H9 (cell line): ENCODE measurements around the gene ATAD3B. TPM values are rescaled to one million over a fixed set of nuclear protein-coding genes. Genes with fewer than 3 reads are reported as not detected.

ENCODE experiments used
- DNase-seq: peaks from one replicate; pipeline ENCODE4 v3.0.0-alpha.2; 2017
- H2AFZ ChIP-seq: one replicate; pipeline ENCODE4 v1.6.1; 2013; ENCODE audit warnings: mild to moderate bottlenecking, low read length, control low read depth, moderate library complexity
- H2AK5ac ChIP-seq: 2 replicates; pipeline ENCODE4 v1.6.1; 2013; ENCODE audit warnings: low read length, control low read depth, mixed read lengths; ENCODE audit not compliant: insufficient read length
- H2BK120ac ChIP-seq: one replicate; pipeline ENCODE4 v1.6.1; 2013; ENCODE audit warnings: low read depth, mild to moderate bottlenecking, low read length, control low read depth, inconsistent platforms; ENCODE audit not compliant: poor library complexity, severe bottlenecking
- H2BK12ac ChIP-seq: 2 replicates; pipeline ENCODE4 v1.6.1; 2013; ENCODE audit warnings: low read length, control low read depth, mixed read lengths, low read depth; ENCODE audit not compliant: insufficient read length
- H2BK15ac ChIP-seq: 2 replicates; pipeline ENCODE4 v1.6.1; 2013; ENCODE audit warnings: low read depth, low read length, control low read depth
- H2BK20ac ChIP-seq: one replicate; pipeline ENCODE4 v1.6.1; 2013; ENCODE audit warnings: low read depth, mild to moderate bottlenecking, low read length, control low read depth, inconsistent platforms; ENCODE audit not compliant: poor library complexity, severe bottlenecking
- H2BK5ac ChIP-seq: 2 replicates; pipeline ENCODE4 v1.6.1; 2013; ENCODE audit warnings: low read length, control low read depth, mixed read lengths; ENCODE audit not compliant: insufficient read length
- H3K14ac ChIP-seq: 2 replicates; pipeline ENCODE4 v1.6.1; 2013; ENCODE audit warnings: low read length, control low read depth; ENCODE audit not compliant: insufficient read depth
- H3K18ac ChIP-seq: 2 replicates; pipeline ENCODE4 v1.6.1; 2013; ENCODE audit warnings: low read depth, mild to moderate bottlenecking, mixed read lengths, low read length, control low read depth; ENCODE audit not compliant: insufficient read length
- H3K23ac ChIP-seq: 2 replicates; pipeline ENCODE4 v1.6.1; 2013; ENCODE audit warnings: low read length, control low read depth, mixed read lengths, low read depth; ENCODE audit not compliant: insufficient read length
- H3K23me2 ChIP-seq: 2 replicates; pipeline ENCODE4 v1.6.1; 2013; ENCODE audit warnings: low read depth, mild to moderate bottlenecking, mixed read lengths, low read length, control low read depth; ENCODE audit not compliant: insufficient read length, poor library complexity, severe bottlenecking
- H3K27ac ChIP-seq: 2 replicates; pipeline ENCODE4 v1.5.1; 2013; ENCODE audit warnings: low read length, control low read depth, mixed read lengths, low read depth; ENCODE audit not compliant: insufficient read length
- H3K27me3 ChIP-seq: 2 replicates; pipeline ENCODE4 v1.6.1; 2013; ENCODE audit warnings: low read length, control low read depth, inconsistent platforms; ENCODE audit not compliant: insufficient read depth
- H3K4ac ChIP-seq: 2 replicates; pipeline ENCODE4 v1.6.1; 2013; ENCODE audit warnings: low read depth, mild to moderate bottlenecking, control low read depth, inconsistent platforms, low read length, moderate library complexity
- H3K4me1 ChIP-seq: 2 replicates; pipeline ENCODE4 v1.6.1; 2013; ENCODE audit warnings: low read length, control low read depth, inconsistent platforms; ENCODE audit not compliant: insufficient read depth
- H3K4me2 ChIP-seq: 2 replicates; pipeline ENCODE4 v1.6.1; 2013; ENCODE audit warnings: low read length, control low read depth, mixed read lengths; ENCODE audit not compliant: insufficient read length, insufficient read depth
- H3K56ac ChIP-seq: 2 replicates; pipeline ENCODE4 v1.6.1; 2013; ENCODE audit warnings: low read depth, mild to moderate bottlenecking, mixed read lengths, low read length, control low read depth; ENCODE audit not compliant: insufficient read length
- H3K79me1 ChIP-seq: 2 replicates; pipeline ENCODE4 v1.6.1; 2013; ENCODE audit warnings: low read depth, mild to moderate bottlenecking, moderate library complexity, low read length, control low read depth, inconsistent platforms; ENCODE audit not compliant: insufficient read depth, poor library complexity, severe bottlenecking
- H3K79me2 ChIP-seq: 2 replicates; pipeline ENCODE4 v1.6.1; 2013; ENCODE audit warnings: low read length, control low read depth, inconsistent platforms; ENCODE audit not compliant: insufficient read depth
- H3K9ac ChIP-seq: 2 replicates; pipeline ENCODE4 v1.6.1; 2013; ENCODE audit warnings: low read length, control low read depth, mixed read lengths; ENCODE audit not compliant: insufficient read length; ENCODE audit errors: extremely low read depth
- H3K9me3 ChIP-seq: one replicate; pipeline ENCODE4 v1.6.1; 2013; ENCODE audit warnings: low read depth, low read length, inconsistent platforms; ENCODE audit not compliant: control insufficient read depth
- H3T11ph ChIP-seq: one replicate; pipeline ENCODE4 v1.6.1; 2013; ENCODE audit warnings: mild to moderate bottlenecking, low read length, control low read depth, inconsistent platforms
- H4K20me1 ChIP-seq: one replicate; pipeline ENCODE4 v1.6.1; 2013; ENCODE audit not compliant: control insufficient read depth, insufficient read length, insufficient read depth
- H4K5ac ChIP-seq: 2 replicates; pipeline ENCODE4 v1.6.1; 2013; ENCODE audit warnings: low read depth, mild to moderate bottlenecking, mixed read lengths, low read length, control low read depth; ENCODE audit not compliant: insufficient read length
- H4K8ac ChIP-seq: replicated peaks from 2 replicates; pipeline ENCODE4 v1.6.1; 2013; ENCODE audit warnings: low read length, control low read depth, mixed read lengths, low read depth; ENCODE audit not compliant: insufficient read length
- H4K91ac ChIP-seq: 2 replicates; pipeline ENCODE4 v1.6.1; 2013; ENCODE audit warnings: low read depth, mild to moderate bottlenecking, moderate library complexity, mixed read lengths, low read length, control low read depth; ENCODE audit not compliant: insufficient read length
- H3K27ac Mint-ChIP-seq, 3 experiments: 2 replicates in 2 of 3; 3 replicates in 1 of 3; pipeline ENCODE4 v1.8.0; 2020 to 2021; ENCODE audit warnings: mixed read lengths in 3 of 3, mild to moderate bottlenecking in 1 of 3, moderate library complexity in 1 of 3
- H3K27me3 Mint-ChIP-seq: 2 replicates; pipeline ENCODE4 v1.8.0; 2021; ENCODE audit warnings: low read depth, mild to moderate bottlenecking, moderate library complexity, mixed read lengths
- H3K36me3 Mint-ChIP-seq, 3 experiments: 2 replicates in 2 of 3; 3 replicates in 1 of 3; pipeline ENCODE4 v1.8.0; 2020 to 2021; ENCODE audit warnings: low read depth in 3 of 3, mixed read lengths in 3 of 3; ENCODE audit not compliant: insufficient read depth in 1 of 3
- H3K4me1 Mint-ChIP-seq, 2 experiments: 2 replicates each; pipeline ENCODE4 v1.8.0; 2020; ENCODE audit warnings: mixed read lengths in 2 of 2
- H3K4me3 Mint-ChIP-seq, 2 experiments: 2 replicates in 1 of 2; 3 replicates in 1 of 2; pipeline ENCODE4 v1.8.0; 2020 to 2021; ENCODE audit warnings: mild to moderate bottlenecking in 2 of 2, mixed read lengths in 2 of 2, moderate library complexity in 1 of 2
- H3K9me3 Mint-ChIP-seq, 2 experiments: 2 replicates in 1 of 2; 3 replicates in 1 of 2; pipeline ENCODE4 v1.8.0; 2020; ENCODE audit warnings: mild to moderate bottlenecking in 2 of 2, mixed read lengths in 2 of 2, moderate library complexity in 1 of 2
- WGBS: extraction: QIAGEN DNeasy Blood & Tissue Kit; methylation state at CpG from one replicate; pipeline ENCODE4 v1.1.7; 2013; ENCODE audit warnings: missing lambda C conversion rate, low lambda C conversion rate, mixed read lengths; ENCODE audit not compliant: insufficient read length; ENCODE audit errors: extremely low coverage; 5-methylcytosine and 5-hydroxymethylcytosine counted together
- total RNA-seq: library from RNA; stranded (reverse); gene quantifications from 2 replicates; pipeline ENCODE4 v1.2.1, GENCODE V29; 2021
- TF ChIP-seq, protein P1 (sequence below): fragments of 200-600 bp; sonication (generic); conservative IDR thresholded peaks from 3 replicates; pipeline ENCODE4 v1.8.0; 2021; ENCODE audit warnings: antibody characterized with exemption, mild to moderate bottlenecking

Gene ATAD3B
- total RNA-seq, 1 experiment from 2014 or later, result 78.6 TPM

DNA sequence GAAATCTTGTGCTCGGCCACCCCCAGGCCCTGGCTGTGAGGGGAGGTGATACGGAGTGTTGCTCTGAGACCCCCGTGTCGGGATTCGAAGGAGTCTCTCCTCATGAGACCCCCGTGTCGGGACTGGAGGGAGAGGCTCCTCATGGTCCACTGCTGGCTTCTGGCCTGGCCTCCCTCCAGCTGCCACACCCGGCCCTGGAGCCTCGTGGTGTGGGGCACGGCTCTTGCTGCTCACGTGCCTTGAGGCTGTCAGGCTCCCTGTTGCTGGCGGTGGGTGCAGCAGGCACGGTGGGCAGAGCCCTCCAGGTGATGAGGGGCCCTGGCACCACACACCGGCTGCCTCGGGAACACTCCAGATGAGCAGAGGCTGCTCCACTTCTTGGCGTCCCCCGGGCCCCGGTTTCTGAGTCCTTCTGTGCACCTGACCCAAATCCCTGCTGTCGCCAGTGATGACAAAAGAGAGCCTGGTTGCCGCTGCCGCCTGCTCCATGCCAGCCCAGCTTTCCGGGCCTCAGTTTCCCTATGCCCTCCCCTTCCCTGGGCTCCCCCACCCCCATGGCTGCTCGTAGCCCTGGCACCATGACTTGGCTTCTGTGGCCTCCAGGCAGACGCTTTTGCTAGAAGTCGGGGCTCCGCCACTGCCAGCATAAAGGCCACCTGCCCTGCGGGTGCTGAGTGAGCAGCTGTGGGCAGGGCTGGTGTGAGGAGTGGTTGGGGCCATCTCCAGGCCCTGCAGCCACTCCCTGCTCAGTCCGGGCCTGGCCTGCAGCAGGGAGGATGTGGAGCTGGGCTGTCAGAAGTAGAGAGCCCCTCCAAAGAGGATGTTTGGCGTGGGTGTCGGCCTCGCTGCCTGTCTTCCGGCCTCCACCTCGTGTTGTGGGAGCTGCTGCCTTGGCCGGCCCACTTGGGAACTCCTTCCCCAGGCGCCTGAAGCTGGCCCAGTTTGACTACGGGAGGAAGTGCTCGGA lies 57.0 kb downstream of the ATAD3B start:
- peaks cover 7 to 8% of the 10 kb centered on the region in 2 experiments; a peak in 4 of 5 replicates for H3K9me3 Mint-ChIP-seq
- H3K4me1 ChIP-seq, result no peaks in the 10 kb centered on the region
- H2BK20ac ChIP-seq, result no peak overlapping the region
- H3K4me3 Mint-ChIP-seq, result no peak overlapping the region
- H4K8ac ChIP-seq, result no peak overlapping the region
- no peak overlapping the region for H3K4me2 ChIP-seq
- H4K91ac ChIP-seq, result no peak overlapping the region
- H3K56ac ChIP-seq, result no peak overlapping the region
- H2BK5ac ChIP-seq, result no peak overlapping the region
- H2AK5ac ChIP-seq, result no peak overlapping the region
- no peak overlapping the region for H3K9ac ChIP-seq
- H3K27ac Mint-ChIP-seq, result peak overlapping the region in 1 of 3 experiments; percentile 55; a peak in 1 of 7 replicates
- H3K23ac ChIP-seq, result no peak overlapping the region
- H4K5ac ChIP-seq, result no peak overlapping the region
- no peak overlapping the region for H2BK15ac ChIP-seq
- H3K9me3 ChIP-seq, result no peaks in the 10 kb centered on the region
- H3K4me1 Mint-ChIP-seq, result no peaks in the 10 kb centered on the region
- no peaks in the 10 kb centered on the region for H3K79me1 ChIP-seq
- H3K27ac ChIP-seq, result no peak overlapping the region
- peaks cover 32 to 57% (median 51%) of the 10 kb centered on the region in 3 experiments for H3K36me3 Mint-ChIP-seq
- no peaks in the 10 kb centered on the region for H3K27me3 ChIP-seq
- no peak overlapping the region for H2BK120ac ChIP-seq
- no CpG with 5 or more reads among the region's 37 CpGs for WGBS
- no peak overlapping the region for H3K18ac ChIP-seq
- no peak overlapping the region for H2AFZ ChIP-seq
- no peak overlapping the region for H2BK12ac ChIP-seq
- H3K14ac ChIP-seq, result no peak overlapping the region
- H3K27me3 Mint-ChIP-seq, result no peaks in the 10 kb centered on the region
- no peaks in the 10 kb centered on the region for H4K20me1 ChIP-seq
- H3K79me2 ChIP-seq, result no peaks in the 10 kb centered on the region
- DNase-seq, result no peak
- no peak overlapping the region for H3K4ac ChIP-seq
- H3K23me2 ChIP-seq, result no peaks in the 10 kb centered on the region
- no peak overlapping the region for H3T11ph ChIP-seq
- TF ChIP-seq, protein P1, sequence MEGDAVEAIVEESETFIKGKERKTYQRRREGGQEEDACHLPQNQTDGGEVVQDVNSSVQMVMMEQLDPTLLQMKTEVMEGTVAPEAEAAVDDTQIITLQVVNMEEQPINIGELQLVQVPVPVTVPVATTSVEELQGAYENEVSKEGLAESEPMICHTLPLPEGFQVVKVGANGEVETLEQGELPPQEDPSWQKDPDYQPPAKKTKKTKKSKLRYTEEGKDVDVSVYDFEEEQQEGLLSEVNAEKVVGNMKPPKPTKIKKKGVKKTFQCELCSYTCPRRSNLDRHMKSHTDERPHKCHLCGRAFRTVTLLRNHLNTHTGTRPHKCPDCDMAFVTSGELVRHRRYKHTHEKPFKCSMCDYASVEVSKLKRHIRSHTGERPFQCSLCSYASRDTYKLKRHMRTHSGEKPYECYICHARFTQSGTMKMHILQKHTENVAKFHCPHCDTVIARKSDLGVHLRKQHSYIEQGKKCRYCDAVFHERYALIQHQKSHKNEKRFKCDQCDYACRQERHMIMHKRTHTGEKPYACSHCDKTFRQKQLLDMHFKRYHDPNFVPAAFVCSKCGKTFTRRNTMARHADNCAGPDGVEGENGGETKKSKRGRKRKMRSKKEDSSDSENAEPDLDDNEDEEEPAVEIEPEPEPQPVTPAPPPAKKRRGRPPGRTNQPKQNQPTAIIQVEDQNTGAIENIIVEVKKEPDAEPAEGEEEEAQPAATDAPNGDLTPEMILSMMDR, result no peak
